HCT116 (cell line): Measurements from ENCODE around the gene GPNMB. TPM values are rescaled to one million over a fixed set of nuclear protein-coding genes. Genes with fewer than 3 reads are reported as not detected.

Experiments used
- ATAC-seq: fragments of 200-7000 bp; cut with Tn5 transposase; 2 replicates; pipeline ENCODE4 v1.9.1; 2020; ENCODE audit warnings: mild to moderate bottlenecking, moderate library complexity
- BruUV-seq: library from RNA; stranded (reverse); fragments of 400-500 nt; replicated peaks from 2 replicates; lab custom pipeline; 2021; lab: Mats Ljungman, UMichigan
- CTCF ChIA-PET: fragments of 300-600 bp; sonication (Branson Sonifier 250); formaldehyde crosslinking; loops from one replicate; lab custom pipeline; 2021; ENCODE audit warnings: antibody characterized with exemption; lab: Charles Lee
- POLR2A ChIA-PET: fragments of 300-600, 350-600 bp; sonication (Branson Sonifier 250); formaldehyde crosslinking; loops from one replicate; lab custom pipeline; 2021; ENCODE audit warnings: antibody characterized with exemption; lab: Charles Lee
- RAD21 ChIA-PET, 2 experiments: fragments of 300-600 bp; sonication (Branson Sonifier 250); formaldehyde crosslinking; loops; one replicate each; lab custom pipeline; 2023; ENCODE audit warnings: low total read pairs in 2 of 2; ENCODE audit not compliant: uncharacterized antibody in 2 of 2, unreplicated experiment in 2 of 2, low non-redundant PET in 1 of 2; lab: Charles Lee
- DNase-seq: peaks from one replicate; pipeline ENCODE4 v3.0.0-alpha.2; 2010; ENCODE audit warnings: low read depth, low spot score
- H2AFZ ChIP-seq: fragments of 200-600 bp; shearing (Covaris generic), sonication (generic); 2 replicates; pipeline ENCODE4 v1.6.1; 2017; ENCODE audit warnings: low read depth, mixed run types, mixed read lengths, antibody characterized with exemption, low read length; ENCODE audit not compliant: poor library complexity, severe bottlenecking
- H3K27ac ChIP-seq: 2 replicates; pipeline ENCODE4 v1.5.1; 2012; ENCODE audit warnings: low read depth, low read length
- H3K27me3 ChIP-seq: fragments of 200-600 bp; sonication (generic); 2 replicates; pipeline ENCODE4 v1.6.1; 2016; ENCODE audit warnings: mixed run types, low read length, mixed read lengths; ENCODE audit not compliant: insufficient read depth
- H3K36me3 ChIP-seq, 2 experiments: fragments of 200-500 bp in 1 of 2; fragments of 200-600 bp in 1 of 2; sonication (Bioruptor generic) in 1 of 2; sonication (generic) in 1 of 2; 2 replicates each; pipeline versions ENCODE4 v1.5.1 to v1.6.1; 2014 to 2016; ENCODE audit warnings: low read length in 2 of 2, inconsistent platforms in 1 of 2, mixed read lengths in 1 of 2, mixed run types in 1 of 2; ENCODE audit not compliant: insufficient read depth in 2 of 2, control insufficient read depth in 1 of 2
- H3K4me1 ChIP-seq, 2 experiments: fragments of 200-600 bp in 1 of 2; sonication (generic) in 1 of 2; 2 replicates each; pipeline versions ENCODE4 v1.5.1 to v1.6.1; 2012 to 2017; ENCODE audit warnings: low read length in 2 of 2, inconsistent platforms in 1 of 2, mild to moderate bottlenecking in 1 of 2, mixed read lengths in 1 of 2, mixed run types in 1 of 2, moderate library complexity in 1 of 2; ENCODE audit not compliant: insufficient read depth in 2 of 2, control insufficient read depth in 1 of 2
- H3K4me2 ChIP-seq: fragments of 200-600 bp; sonication (generic); 2 replicates; pipeline ENCODE4 v1.6.1; 2017; ENCODE audit warnings: mixed run types, low read length, mixed read lengths
- H3K4me3 ChIP-seq, 2 experiments: fragments of 200-600 bp in 1 of 2; sonication (generic) in 1 of 2; replicated peaks in 1 of 2; 2 replicates each; pipeline ENCODE4 v1.5.1; 2011 to 2016; ENCODE audit warnings: low read length in 2 of 2, control low read depth in 1 of 2, low read depth in 1 of 2, mild to moderate bottlenecking in 1 of 2, mixed read lengths in 1 of 2, mixed run types in 1 of 2
- H3K79me2 ChIP-seq: fragments of 200-600 bp; sonication (generic); 2 replicates; pipeline ENCODE4 v1.6.1; 2017; ENCODE audit warnings: mild to moderate bottlenecking, mixed run types, low read length, moderate library complexity, mixed read lengths; ENCODE audit not compliant: insufficient read depth
- H3K9ac ChIP-seq: fragments of 200-600 bp; sonication (generic); 2 replicates; pipeline ENCODE4 v1.6.1; 2016; ENCODE audit warnings: low read length, mixed read lengths
- H3K9me2 ChIP-seq: fragments of 200-600 bp; sonication (generic), shearing (Covaris generic); 2 replicates; pipeline ENCODE4 v1.6.1; 2017; ENCODE audit warnings: mixed run types, mild to moderate bottlenecking, moderate library complexity; ENCODE audit not compliant: insufficient read depth
- H3K9me3 ChIP-seq, 2 experiments: fragments of 200-500 bp in 1 of 2; fragments of 200-600 bp in 1 of 2; sonication (Bioruptor generic) in 1 of 2; sonication (generic) in 1 of 2; 2 replicates each; pipeline ENCODE4 v1.6.1; 2014 to 2017; ENCODE audit warnings: low read length in 2 of 2, mixed read lengths in 2 of 2, inconsistent platforms in 1 of 2, low read depth in 1 of 2, mild to moderate bottlenecking in 1 of 2, mixed run types in 1 of 2, moderate library complexity in 1 of 2; ENCODE audit not compliant: control insufficient read depth in 1 of 2, insufficient read depth in 1 of 2
- H4K20me1 ChIP-seq: fragments of 200-600 bp; sonication (generic), shearing (Covaris generic); 2 replicates; pipeline ENCODE4 v1.6.1; 2017; ENCODE audit warnings: mixed run types, mild to moderate bottlenecking, moderate library complexity; ENCODE audit not compliant: insufficient read depth
- CEBPB ChIP-seq: IDR thresholded peaks from 2 replicates; pipeline ENCODE4 v1.6.1; 2012; ENCODE audit warnings: low read depth
- EGR1 ChIP-seq: IDR thresholded peaks from 2 replicates; pipeline ENCODE4 v1.6.1; 2012; ENCODE audit warnings: low read depth
- EZH2phosphoT487 ChIP-seq: fragments of 200-600 bp; IDR thresholded peaks from 2 replicates; pipeline ENCODE4 v1.6.1; 2018; ENCODE audit warnings: antibody characterized with exemption, borderline replicate concordance
- JUND ChIP-seq: IDR thresholded peaks from 2 replicates; pipeline ENCODE4 v1.6.1; 2012
- SIN3A ChIP-seq: IDR thresholded peaks from 2 replicates; pipeline ENCODE4 v1.6.1; 2012; ENCODE audit warnings: low read depth
- TCF7L2 ChIP-seq: IDR thresholded peaks from 2 replicates; pipeline ENCODE4 v1.7.0; 2011; ENCODE audit warnings: borderline replicate concordance, inconsistent platforms; ENCODE audit not compliant: insufficient read depth, insufficient read length; ENCODE audit errors: extremely low read depth
- ZFX ChIP-seq: fragments of 450-650 bp; IDR thresholded peaks from 2 replicates; pipeline ENCODE4 v1.6.1; 2017
- ZNF274 ChIP-seq: fragments of 200-500 bp; sonication (Bioruptor generic); IDR thresholded peaks from 2 replicates; pipeline ENCODE4 v1.6.1; 2014; ENCODE audit warnings: mild to moderate bottlenecking, low read depth, low read length, inconsistent platforms
- intact Hi-C: fragments of 100-400 bp; cut with micrococcal nuclease; formaldehyde crosslinking; loops from 2 replicates; pipeline ENCODE4 v1.10.0; 2022
- total RNA-seq: library from RNA; stranded (reverse); gene quantifications from one replicate; pipeline ENCODE4 v1.2.1, GENCODE V29; 2021; ENCODE audit not compliant: unreplicated experiment
- TF ChIP-seq, protein P1 (sequence below): IDR thresholded peaks from 2 replicates; pipeline ENCODE4 v1.6.1; 2011; ENCODE audit warnings: mild to moderate bottlenecking, low read length, moderate library complexity; ENCODE audit not compliant: insufficient replicate concordance; ENCODE audit errors: extremely low read depth
- TF ChIP-seq, protein P2 (sequence below): IDR thresholded peaks from 2 replicates; pipeline ENCODE4 v1.6.1; 2012

Gene GPNMB
- total RNA-seq, 1 experiment from 2014 or later, result 2.8 TPM

DNA sequence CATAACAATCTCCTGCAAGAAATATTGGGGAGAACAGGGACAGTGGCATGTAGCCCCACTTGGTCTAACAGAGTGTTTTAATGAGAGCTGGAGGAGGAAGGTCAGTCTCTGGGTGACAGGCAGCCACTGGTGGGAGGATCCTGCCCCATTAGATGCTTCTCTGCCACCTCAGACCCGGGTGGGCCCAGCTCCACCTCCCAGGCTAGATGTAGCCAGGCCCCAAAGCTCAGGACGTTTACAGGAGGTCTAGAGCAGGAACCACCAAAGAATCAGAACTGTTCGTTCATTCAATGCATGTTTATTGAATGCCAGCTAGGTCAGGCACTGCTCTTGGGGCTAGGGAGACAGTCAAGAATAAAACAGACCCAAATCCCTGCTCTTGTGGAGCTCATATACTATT lies 28.4 kb upstream of the GPNMB start:
- H3K4me2 ChIP-seq, result no peak overlapping the region
- no peaks in the 10 kb centered on the region for H3K79me2 ChIP-seq
- POLR2A ChIA-PET, result no interaction called here
- no peaks in the 10 kb centered on the region for H3K9me3 ChIP-seq
- ATAC-seq, result no peak
- no peaks in the 10 kb centered on the region for H3K36me3 ChIP-seq
- H3K4me3 ChIP-seq, result no peak overlapping the region
- intact Hi-C loops, result no loop called here
- TF ChIP-seq SIN3A (no peak), ZNF274 (no peak), CEBPB (no peak), EZH2phosphoT487 (no peak), ZFX (no peak), JUND (no peak), EGR1 (no peak), TCF7L2 (no peak)
- TF ChIP-seq, protein P1, sequence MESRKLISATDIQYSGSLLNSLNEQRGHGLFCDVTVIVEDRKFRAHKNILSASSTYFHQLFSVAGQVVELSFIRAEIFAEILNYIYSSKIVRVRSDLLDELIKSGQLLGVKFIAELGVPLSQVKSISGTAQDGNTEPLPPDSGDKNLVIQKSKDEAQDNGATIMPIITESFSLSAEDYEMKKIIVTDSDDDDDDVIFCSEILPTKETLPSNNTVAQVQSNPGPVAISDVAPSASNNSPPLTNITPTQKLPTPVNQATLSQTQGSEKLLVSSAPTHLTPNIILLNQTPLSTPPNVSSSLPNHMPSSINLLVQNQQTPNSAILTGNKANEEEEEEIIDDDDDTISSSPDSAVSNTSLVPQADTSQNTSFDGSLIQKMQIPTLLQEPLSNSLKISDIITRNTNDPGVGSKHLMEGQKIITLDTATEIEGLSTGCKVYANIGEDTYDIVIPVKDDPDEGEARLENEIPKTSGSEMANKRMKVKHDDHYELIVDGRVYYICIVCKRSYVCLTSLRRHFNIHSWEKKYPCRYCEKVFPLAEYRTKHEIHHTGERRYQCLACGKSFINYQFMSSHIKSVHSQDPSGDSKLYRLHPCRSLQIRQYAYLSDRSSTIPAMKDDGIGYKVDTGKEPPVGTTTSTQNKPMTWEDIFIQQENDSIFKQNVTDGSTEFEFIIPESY, result no peak
- TF ChIP-seq, protein P2, sequence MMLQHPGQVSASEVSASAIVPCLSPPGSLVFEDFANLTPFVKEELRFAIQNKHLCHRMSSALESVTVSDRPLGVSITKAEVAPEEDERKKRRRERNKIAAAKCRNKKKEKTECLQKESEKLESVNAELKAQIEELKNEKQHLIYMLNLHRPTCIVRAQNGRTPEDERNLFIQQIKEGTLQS, result no peak
- TF ChIP-seq, all 23 proteins: peak for 0
- Histone ChIP-seq H4K20me1 (no peaks in the 10 kb centered on the region), H3K27me3 (no peaks in the 10 kb centered on the region), H3K27ac (no peak overlapping the region), H3K9me2 (no peaks in the 10 kb centered on the region), H3K9ac (no peak overlapping the region), H2AFZ (no peak overlapping the region), H3K4me1 (peaks cover 5 to 8% of the 10 kb centered on the region in 2 experiments; a peak in 2 of 4 replicates)
- no peak for DNase-seq
- ChIA-PET CTCF (no interaction called here), RAD21 (no interaction called here)
- BruUV-seq, result no TSS peak
